Activated CD8-positive, alpha-beta memory T cell treated with anti-CD3 and anti-CD28 coated beads for 24 hours (primary cell): ENCODE data around the gene LDLRAD4.
A peak's percentile ranks its signal among the peaks of the same experiment; 100 is the strongest.

Experiments
- DNase-seq: peaks from one replicate; pipeline ENCODE4 v3.0.0-alpha.2; 2020

The LDLRAD4 gene

GRCh38 chr18:13611142-13611600 lies 392.6 kb downstream of the LDLRAD4 start:
- no peak for DNase-seq

GRCh38 chr18:13611601-13612195 lies 393.1 kb downstream of the LDLRAD4 start:
- no peak for DNase-seq

GRCh38 chr18:13612196-13612997 lies 393.8 kb downstream of the LDLRAD4 start:
- peak; percentile 89 for DNase-seq

GRCh38 chr18:13613099-13613498 lies 394.5 kb downstream of the LDLRAD4 start:
- DNase-seq, result no peak

- DNase-seq, result no peak
Measured at GRCh38 chr18:13613591-13614501, 395.3 kb downstream of the LDLRAD4 start.

GRCh38 chr18:13614641-13615288 lies 396.2 kb downstream of the LDLRAD4 start:
- DNase-seq, result peak; percentile 79

GRCh38 chr18:13615432-13615861 lies 396.9 kb downstream of the LDLRAD4 start:
- DNase-seq, result no peak

- no peak for DNase-seq
Measured at GRCh38 chr18:13616041-13616440, 397.5 kb downstream of the LDLRAD4 start.

- no peak for DNase-seq
Measured at GRCh38 chr18:13616525-13617035, 398.0 kb downstream of the LDLRAD4 start.

GRCh38 chr18:13617826-13618515 lies 399.4 kb downstream of the LDLRAD4 start:
- no peak for DNase-seq

GRCh38 chr18:13618760-13619438 lies 400.3 kb downstream of the LDLRAD4 start:
- DNase-seq, result no peak

- no peak for DNase-seq
Measured at GRCh38 chr18:13619505-13620205, 401.1 kb downstream of the LDLRAD4 start.

GRCh38 chr18:13620206-13620672 lies 401.7 kb downstream of the LDLRAD4 start:
- DNase-seq, result no peak

GRCh38 chr18:13620818-13621445 lies 402.4 kb downstream of the LDLRAD4 start:
- no peak for DNase-seq

GRCh38 chr18:13621446-13621849 lies 402.9 kb downstream of the LDLRAD4 start:
- DNase-seq, result no peak

GRCh38 chr18:13621886-13622619 lies 403.5 kb downstream of the LDLRAD4 start:
- no peak for DNase-seq

GRCh38 chr18:13622751-13623150 lies 404.2 kb downstream of the LDLRAD4 start:
- no peak for DNase-seq

GRCh38 chr18:13623348-13623747 lies 404.8 kb downstream of the LDLRAD4 start:
- no peak for DNase-seq

- no peak for DNase-seq
Measured at GRCh38 chr18:13623871-13624270, 405.3 kb downstream of the LDLRAD4 start.
